Activated T-cell treated with anti-CD3 and anti-CD28 coated beads, Interleukin-2, amount 50 U/mL, for 24 hours (primary cell): Measurements from ENCODE around the gene STXBP5.

ENCODE experiments used
- DNase-seq: peaks from one replicate; pipeline ENCODE4 v3.0.0-alpha.2; 2020
- H3K27ac Mint-ChIP-seq: 2 replicates; pipeline ENCODE4 v1.8.0; 2020; ENCODE audit warnings: mild to moderate bottlenecking, mixed read lengths
- H3K27me3 Mint-ChIP-seq: 2 replicates; pipeline ENCODE4 v1.8.0; 2020; ENCODE audit warnings: mixed read lengths
- H3K36me3 Mint-ChIP-seq: 2 replicates; pipeline ENCODE4 v1.8.0; 2020; ENCODE audit warnings: low read depth, mixed read lengths
- H3K4me1 Mint-ChIP-seq: 2 replicates; pipeline ENCODE4 v1.8.0; 2020; ENCODE audit warnings: low read depth, mixed read lengths
- H3K4me3 Mint-ChIP-seq: 2 replicates; pipeline ENCODE4 v1.8.0; 2020; ENCODE audit warnings: mild to moderate bottlenecking, moderate library complexity, mixed read lengths
- H3K9me3 Mint-ChIP-seq: 2 replicates; pipeline ENCODE4 v1.8.0; 2020; ENCODE audit warnings: mixed read lengths

STXBP5 gene

DNA sequence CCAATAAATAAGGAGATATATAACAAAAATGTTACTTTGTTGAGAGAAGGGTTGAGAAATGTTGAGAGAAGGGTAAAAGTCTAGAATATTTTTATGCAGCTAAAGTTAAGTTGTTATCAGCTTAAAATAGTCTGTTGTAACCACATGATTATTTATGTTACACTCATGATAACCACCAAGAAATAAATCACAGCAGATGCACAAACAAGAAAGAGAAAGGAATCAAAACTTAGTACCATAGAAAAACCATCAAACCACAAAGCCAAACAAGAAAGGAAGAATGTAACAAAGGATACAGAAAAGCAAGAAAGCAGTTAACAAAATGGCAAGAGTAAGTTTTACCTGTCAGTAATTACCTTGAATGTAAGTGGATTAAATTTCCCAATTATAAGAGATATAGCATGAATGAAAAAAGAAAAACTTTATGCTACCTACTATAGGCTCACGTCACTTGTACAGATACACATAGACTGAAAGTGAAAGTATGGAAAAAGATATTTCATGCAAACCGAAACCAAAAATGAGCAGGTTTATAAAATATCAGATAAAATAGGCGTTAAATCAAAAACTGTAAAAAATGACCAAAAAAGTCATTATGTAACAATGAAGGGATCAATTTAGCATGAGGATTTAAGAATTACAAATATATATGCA, 93.6 kb downstream of the STXBP5 start:
- peaks cover 25% of the 10 kb centered on the region for H3K9me3 Mint-ChIP-seq
- H3K36me3 Mint-ChIP-seq: peaks cover 93% of the 10 kb centered on the region
- no peak overlapping the region for H3K4me3 Mint-ChIP-seq
- peaks cover 28% of the 10 kb centered on the region for H3K4me1 Mint-ChIP-seq
- no peaks in the 10 kb centered on the region for H3K27me3 Mint-ChIP-seq
- DNase-seq: no peak
- peak overlapping the region; percentile 91 for H3K27ac Mint-ChIP-seq

DNA sequence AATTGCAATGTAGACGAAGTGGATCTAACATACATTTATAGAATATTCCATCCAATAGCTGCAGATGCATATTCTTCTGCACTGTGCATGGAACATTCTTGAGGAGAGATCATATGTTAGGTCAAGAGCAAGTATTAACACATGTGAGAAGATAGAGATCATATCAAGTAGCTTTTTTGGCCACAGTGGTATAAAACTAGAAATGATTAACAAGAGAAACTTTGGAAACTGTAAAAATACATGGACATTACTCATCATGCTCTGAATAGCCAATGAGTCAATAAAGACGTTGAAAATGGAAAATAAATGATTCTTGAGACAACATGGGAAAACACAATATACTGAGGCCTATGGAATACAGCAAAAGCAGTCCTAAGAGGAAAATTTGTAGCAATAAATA, 94.2 kb downstream of the STXBP5 start:
- no peak for DNase-seq
- Mint-ChIP-seq H3K4me1 (peaks cover 28% of the 10 kb centered on the region), H3K27me3 (no peaks in the 10 kb centered on the region), H3K27ac (peak overlapping the region; percentile 91), H3K36me3 (peaks cover 94% of the 10 kb centered on the region), H3K4me3 (no peak overlapping the region), H3K9me3 (peaks cover 28% of the 10 kb centered on the region)

DNA sequence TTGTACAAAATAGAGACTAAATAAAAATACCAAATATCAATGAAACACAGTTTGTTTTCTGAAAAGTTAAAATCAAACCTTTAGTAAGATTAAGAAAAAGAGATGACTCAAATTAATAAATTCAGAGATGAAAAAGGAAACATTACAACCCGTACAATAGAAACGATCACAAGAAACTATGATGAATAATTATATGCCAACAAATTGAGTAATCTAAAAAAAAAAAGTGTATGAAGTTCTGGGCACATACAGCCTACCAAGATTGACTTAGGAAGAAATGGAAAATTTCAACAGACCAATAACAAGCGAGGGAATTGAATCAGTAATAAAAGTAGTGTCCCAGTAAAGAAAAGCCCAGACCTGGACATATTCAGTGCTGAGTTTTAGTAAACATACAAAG, 94.8 kb downstream of the STXBP5 start:
- no peaks in the 10 kb centered on the region for H3K27me3 Mint-ChIP-seq
- DNase-seq: no peak
- peaks cover 33% of the 10 kb centered on the region for H3K9me3 Mint-ChIP-seq
- peaks cover 94% of the 10 kb centered on the region for H3K36me3 Mint-ChIP-seq
- peak overlapping the region; percentile 91 for H3K27ac Mint-ChIP-seq
- H3K4me3 Mint-ChIP-seq: no peak overlapping the region
- H3K4me1 Mint-ChIP-seq: peaks cover 28% of the 10 kb centered on the region

DNA sequence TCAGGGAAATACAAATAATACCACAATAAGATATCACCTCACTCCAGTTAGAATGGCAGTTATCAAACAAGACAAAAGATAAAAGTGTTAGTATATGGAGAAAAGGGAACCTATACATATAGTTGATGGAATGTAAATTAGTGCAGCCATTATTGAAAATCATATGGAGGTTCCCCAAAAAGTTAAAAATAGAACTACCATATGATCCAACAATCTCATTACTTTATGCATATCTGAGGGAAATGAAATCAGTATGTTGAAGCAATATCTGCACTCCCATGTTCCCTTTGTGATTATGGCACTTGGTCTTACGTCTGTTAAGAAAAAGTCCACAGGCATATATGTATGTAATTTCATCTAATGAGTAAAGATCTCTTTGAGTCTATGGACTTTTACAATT, 96.9 kb downstream of the STXBP5 start:
- H3K27ac Mint-ChIP-seq: no peak overlapping the region
- H3K4me1 Mint-ChIP-seq: peaks cover 28% of the 10 kb centered on the region
- no peaks in the 10 kb centered on the region for H3K27me3 Mint-ChIP-seq
- peaks cover 35% of the 10 kb centered on the region for H3K9me3 Mint-ChIP-seq
- no peak overlapping the region for H3K4me3 Mint-ChIP-seq
- no peak for DNase-seq
- H3K36me3 Mint-ChIP-seq: peaks cover 88% of the 10 kb centered on the region

DNA sequence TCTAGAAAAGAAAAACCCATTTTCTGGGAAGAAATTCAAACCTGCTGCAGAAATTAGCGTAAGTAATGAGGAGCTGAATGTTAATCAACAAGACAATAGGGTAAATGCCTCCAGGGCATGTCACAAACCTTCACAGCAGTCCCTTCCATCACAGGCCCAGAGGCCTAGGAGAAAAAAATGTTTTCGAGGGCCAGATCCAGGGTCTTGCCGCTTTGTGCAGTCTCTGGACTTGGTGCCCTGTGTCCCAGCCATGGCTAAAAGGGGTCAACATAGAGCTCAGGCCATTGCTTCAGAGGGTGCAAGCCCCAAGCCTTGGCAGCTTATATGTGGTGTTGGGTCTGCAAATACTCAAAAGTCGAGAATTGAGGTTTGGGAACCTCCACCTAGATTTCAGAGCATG, 99.8 kb downstream of the STXBP5 start:
- DNase-seq: no peak
- Mint-ChIP-seq H3K4me1 (peaks cover 4% of the 10 kb centered on the region), H3K27me3 (no peaks in the 10 kb centered on the region), H3K4me3 (no peak overlapping the region), H3K9me3 (peaks cover 16% of the 10 kb centered on the region), H3K27ac (no peak overlapping the region), H3K36me3 (peaks cover 72% of the 10 kb centered on the region)

DNA sequence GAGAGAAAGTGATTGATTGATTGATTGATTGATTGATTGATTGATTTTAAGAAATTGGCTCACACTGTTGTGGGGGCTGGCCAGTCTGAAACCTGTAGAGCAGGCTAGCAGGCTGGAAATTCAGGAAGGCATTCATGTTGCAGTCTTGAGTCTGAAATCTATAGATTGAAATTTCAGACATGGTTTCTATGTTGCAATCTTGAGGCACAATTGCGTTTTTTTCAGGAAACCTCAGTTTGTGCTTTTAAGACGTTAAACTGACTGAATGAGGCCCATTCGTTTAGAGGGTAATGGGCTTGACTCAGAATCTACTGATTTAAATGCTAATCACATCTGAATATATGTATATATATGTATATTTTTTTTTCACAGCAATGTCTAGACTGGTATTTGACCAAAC, 106.3 kb downstream of the STXBP5 start:
- Mint-ChIP-seq H3K4me1 (no peaks in the 10 kb centered on the region), H3K4me3 (no peak overlapping the region), H3K27ac (no peak overlapping the region), H3K27me3 (no peaks in the 10 kb centered on the region), H3K36me3 (peaks cover 56% of the 10 kb centered on the region), H3K9me3 (no peaks in the 10 kb centered on the region)
- DNase-seq: no peak

DNA sequence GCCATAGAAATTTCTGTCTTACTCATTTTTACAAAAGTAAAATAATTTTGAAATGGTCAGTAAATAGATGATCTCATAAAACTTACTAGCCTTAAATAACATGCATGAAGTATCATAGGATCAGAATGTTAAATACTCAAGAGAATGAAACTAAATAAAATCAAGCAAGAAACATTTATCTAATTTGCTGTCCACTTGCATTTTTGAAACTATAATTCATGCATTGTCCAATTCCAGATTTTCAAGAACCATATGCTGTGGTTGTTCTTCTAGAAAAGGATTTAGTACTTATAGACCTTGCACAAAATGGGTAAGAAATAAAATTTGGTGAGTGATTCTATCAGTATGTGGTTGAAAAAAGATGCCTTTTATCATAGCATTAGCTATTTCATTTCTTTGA, 107.0 kb downstream of the STXBP5 start:
- no peak overlapping the region for H3K27ac Mint-ChIP-seq
- H3K9me3 Mint-ChIP-seq: no peaks in the 10 kb centered on the region
- H3K36me3 Mint-ChIP-seq: peaks cover 59% of the 10 kb centered on the region
- H3K4me1 Mint-ChIP-seq: no peaks in the 10 kb centered on the region
- DNase-seq: no peak
- H3K4me3 Mint-ChIP-seq: no peak overlapping the region
- H3K27me3 Mint-ChIP-seq: no peaks in the 10 kb centered on the region

DNA sequence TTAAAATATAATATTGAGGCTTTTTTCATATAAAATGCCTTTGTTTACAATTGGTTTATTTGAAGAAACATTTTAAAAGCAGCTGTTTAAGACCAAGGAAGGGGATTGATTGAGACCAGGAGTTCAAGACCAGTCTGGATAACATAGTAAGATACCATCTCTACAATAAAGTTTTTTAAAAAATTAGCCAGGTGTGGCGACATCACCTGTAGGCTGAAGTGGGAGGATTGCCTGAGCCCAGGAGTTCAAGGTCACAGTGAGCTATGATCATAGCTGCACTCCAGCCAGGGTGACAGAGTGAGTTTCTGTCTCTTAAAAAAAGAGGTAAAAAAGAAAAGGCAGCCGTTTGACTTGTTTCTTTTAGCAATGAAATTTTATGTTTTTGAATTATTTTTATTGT, 117.0 kb downstream of the STXBP5 start:
- Mint-ChIP-seq H3K36me3 (peaks cover 69% of the 10 kb centered on the region), H3K4me1 (peaks cover 23% of the 10 kb centered on the region), H3K4me3 (no peak overlapping the region), H3K9me3 (no peaks in the 10 kb centered on the region), H3K27me3 (no peaks in the 10 kb centered on the region), H3K27ac (peak overlapping the region; percentile 40)
- DNase-seq: no peak

DNA sequence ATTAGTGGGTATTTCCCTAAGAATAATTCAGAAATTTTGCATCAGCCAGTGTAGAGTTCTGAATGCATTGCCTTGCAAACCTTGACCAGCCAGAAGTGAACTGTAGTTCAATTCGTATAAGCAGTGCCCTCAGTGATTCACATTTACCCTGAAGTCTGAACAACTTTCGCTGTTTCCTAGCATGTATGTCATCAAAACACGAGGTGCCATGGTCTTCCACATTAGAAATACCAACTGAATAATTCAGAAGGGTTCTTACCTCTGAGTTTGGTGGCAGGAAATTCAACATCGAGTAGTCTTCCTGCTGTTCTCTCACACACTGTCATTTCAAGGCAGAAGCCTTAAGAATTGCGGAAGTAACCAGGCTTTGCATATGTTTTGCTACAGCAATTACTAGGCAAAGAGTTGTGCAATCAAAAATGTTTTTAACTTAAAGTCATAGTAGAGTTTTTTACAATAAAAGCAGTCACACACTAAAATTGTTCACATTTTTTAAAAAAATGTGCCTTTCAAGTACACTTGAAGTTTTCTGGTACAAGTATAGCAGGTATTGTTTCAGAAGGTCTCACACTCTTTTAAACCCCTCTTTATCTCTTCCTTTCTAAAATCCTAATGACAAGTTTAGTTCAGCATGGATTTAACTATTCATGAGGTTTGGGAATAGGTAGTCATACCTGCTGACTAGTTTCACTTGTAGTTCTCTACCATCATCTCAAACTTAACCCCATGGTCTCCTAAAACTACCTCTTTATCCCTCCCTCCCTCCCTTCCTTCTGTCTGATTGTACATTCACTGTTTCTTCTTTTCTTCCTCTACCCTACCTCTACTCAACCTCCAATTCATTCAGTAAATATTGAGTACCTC, 118.3 kb downstream of the STXBP5 start:
- H3K4me1 Mint-ChIP-seq: peaks cover 23% of the 10 kb centered on the region
- H3K27me3 Mint-ChIP-seq: no peaks in the 10 kb centered on the region
- no peak for DNase-seq
- peak overlapping the region; percentile 92 for H3K27ac Mint-ChIP-seq
- H3K36me3 Mint-ChIP-seq: peaks cover 71% of the 10 kb centered on the region
- H3K9me3 Mint-ChIP-seq: no peaks in the 10 kb centered on the region
- peak overlapping the region; percentile 52 for H3K4me3 Mint-ChIP-seq

DNA sequence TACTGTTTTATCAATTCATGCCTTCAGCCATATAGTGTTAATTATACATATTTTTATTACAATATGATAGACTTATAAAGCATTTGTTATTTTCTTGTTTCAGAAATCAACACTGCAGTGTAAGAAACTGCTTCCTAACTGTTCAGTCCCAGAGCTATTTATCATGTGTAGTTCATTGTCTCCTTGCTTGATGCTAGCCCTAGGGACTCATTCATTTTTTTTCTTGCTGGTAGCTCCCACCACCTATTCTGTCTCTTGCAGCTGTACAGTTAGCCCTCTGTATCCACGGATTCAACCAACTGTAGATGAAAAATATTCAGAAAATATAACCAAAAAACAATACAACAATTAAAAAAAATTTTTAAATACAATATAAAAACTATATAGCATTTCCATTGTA, 121.3 kb downstream of the STXBP5 start:
- no peak overlapping the region for H3K27ac Mint-ChIP-seq
- no peaks in the 10 kb centered on the region for H3K27me3 Mint-ChIP-seq

DNA sequence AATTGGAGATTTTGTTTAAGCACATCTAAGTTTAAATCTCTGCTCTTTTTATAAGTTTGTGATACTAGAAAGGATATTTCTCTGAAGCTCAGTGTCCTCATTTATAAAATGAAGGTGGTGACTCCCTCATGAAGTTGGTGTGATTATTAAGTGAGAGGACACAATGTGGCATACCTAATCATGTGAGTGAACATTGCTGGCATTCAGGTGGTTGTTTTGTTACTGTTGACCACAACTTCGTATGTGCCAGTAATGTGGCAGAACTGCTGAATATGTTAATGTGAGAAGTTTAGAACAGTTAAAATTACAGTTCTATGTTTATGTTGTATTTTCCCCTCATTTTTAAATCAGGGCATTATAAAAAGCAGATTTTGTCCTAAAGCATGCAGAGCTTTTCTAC, 127.2 kb downstream of the STXBP5 start:
- Mint-ChIP-seq H3K27ac (no peak overlapping the region), H3K4me3 (no peak overlapping the region), H3K4me1 (no peaks in the 10 kb centered on the region), H3K36me3 (peaks cover 64% of the 10 kb centered on the region), H3K9me3 (no peaks in the 10 kb centered on the region), H3K27me3 (no peaks in the 10 kb centered on the region)
- no peak for DNase-seq

More for the DNA sequence above, 121.3 kb downstream of the STXBP5 start:
- H3K36me3 Mint-ChIP-seq: peaks cover 66% of the 10 kb centered on the region
- peaks cover 20% of the 10 kb centered on the region for H3K4me1 Mint-ChIP-seq
- H3K4me3 Mint-ChIP-seq: no peak overlapping the region
- H3K9me3 Mint-ChIP-seq: no peaks in the 10 kb centered on the region
- no peak for DNase-seq

DNA sequence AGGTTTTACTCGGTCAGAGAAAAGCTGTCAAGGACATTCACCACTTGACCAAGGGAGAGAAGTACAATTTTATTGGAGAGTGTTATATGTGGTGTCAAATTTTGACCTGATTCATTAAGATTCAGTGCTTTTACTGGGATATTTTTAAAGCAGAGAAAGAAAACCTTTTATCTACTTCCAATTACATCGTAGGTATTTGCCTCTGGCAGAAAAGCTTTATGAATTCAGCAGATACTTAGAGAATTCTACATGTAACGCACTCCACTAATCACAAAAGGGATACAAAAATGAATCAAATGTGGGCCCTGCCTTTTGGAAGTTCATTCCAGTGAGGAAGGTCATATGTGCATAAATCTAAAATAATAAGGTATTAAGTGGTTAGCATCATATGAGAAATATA, 133.7 kb downstream of the STXBP5 start:
- Mint-ChIP-seq H3K9me3 (no peaks in the 10 kb centered on the region), H3K4me3 (no peak overlapping the region), H3K27me3 (no peaks in the 10 kb centered on the region), H3K4me1 (no peaks in the 10 kb centered on the region), H3K36me3 (peaks cover 53% of the 10 kb centered on the region), H3K27ac (no peak overlapping the region)
- no peak for DNase-seq

DNA sequence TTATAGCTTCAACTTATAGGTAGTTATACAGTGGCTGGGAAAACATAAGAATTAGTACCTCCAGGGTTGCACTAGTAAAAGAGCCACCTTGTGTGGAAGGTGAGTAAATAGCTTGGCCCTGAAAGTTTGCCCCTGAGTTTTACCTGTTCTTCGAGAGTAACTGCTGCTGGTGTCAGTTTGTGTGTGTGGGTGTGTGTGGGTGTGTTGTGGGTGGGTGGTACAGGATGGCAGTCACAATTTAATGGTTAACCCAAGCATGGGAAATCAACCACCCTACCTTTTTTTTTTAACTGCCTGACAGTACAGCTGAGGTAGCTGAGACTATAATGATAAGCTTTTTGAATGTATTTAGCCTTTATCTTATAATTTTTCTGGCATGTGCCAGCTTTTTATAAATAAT, 137.3 kb downstream of the STXBP5 start:
- H3K4me3 Mint-ChIP-seq: no peak overlapping the region
- DNase-seq: no peak
- H3K4me1 Mint-ChIP-seq: no peaks in the 10 kb centered on the region
- H3K27ac Mint-ChIP-seq: no peak overlapping the region
- no peaks in the 10 kb centered on the region for H3K9me3 Mint-ChIP-seq
- peaks cover 65% of the 10 kb centered on the region for H3K36me3 Mint-ChIP-seq
- H3K27me3 Mint-ChIP-seq: no peaks in the 10 kb centered on the region

DNA sequence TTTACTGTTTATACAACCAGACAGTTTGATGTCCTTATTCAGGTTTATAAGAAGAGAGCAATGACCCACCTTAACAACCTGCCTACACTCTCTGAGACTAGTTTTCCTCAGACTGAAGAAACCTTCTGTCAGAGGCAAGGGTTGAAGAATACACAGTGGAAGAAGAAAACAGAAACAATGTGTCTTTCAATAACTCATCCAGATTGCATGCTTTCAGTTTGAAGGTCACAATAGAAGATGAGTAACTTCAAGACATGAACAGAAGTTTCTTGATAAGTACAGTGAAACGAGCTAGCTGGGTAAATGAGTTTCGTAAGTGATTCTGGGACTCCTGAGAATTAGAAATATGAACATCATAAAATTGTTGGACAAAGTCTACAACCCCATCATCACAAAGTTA, 141.7 kb downstream of the STXBP5 start:
- no peaks in the 10 kb centered on the region for H3K9me3 Mint-ChIP-seq

DNA sequence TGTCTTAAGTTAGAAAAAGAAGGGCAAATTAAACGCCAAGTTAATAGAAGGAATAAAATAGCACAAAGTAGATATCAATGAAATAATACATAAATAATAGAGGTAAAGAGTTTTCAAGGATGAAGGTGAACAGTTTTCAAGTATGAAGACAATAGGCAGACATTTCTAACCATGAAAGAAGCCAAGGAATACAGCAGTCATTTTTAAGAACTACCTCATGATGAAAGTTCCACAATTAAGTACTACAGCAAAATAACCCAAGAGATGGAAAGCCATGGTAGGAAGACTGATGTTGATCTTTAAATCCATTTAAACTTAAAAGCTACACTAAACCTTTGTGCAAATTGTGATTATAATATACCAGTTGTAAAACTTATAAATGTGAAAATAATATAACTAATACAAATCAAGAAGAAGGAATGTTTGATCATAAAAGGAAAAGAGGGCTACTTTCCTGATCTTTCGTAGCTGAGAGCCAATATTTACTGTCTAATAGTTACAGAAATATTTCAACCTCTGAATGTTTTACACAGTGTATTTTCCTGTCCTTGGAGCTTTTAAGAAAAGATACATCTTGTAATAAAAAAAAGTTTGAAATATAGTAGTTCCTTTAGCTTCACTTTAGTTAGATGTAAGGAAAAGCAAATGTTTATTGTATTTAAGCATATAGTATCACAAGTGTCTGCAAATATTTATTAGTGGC, 143.1 kb downstream of the STXBP5 start:
- no peaks in the 10 kb centered on the region for H3K9me3 Mint-ChIP-seq

More for the DNA sequence above, 141.7 kb downstream of the STXBP5 start:
- Mint-ChIP-seq H3K36me3 (peaks cover 51% of the 10 kb centered on the region), H3K4me3 (no peak overlapping the region), H3K27ac (no peak overlapping the region), H3K4me1 (no peaks in the 10 kb centered on the region), H3K27me3 (no peaks in the 10 kb centered on the region)
- DNase-seq: no peak

More for the DNA sequence above, 143.1 kb downstream of the STXBP5 start:
- no peaks in the 10 kb centered on the region for H3K4me1 Mint-ChIP-seq
- H3K27me3 Mint-ChIP-seq: no peaks in the 10 kb centered on the region
- H3K36me3 Mint-ChIP-seq: peaks cover 38% of the 10 kb centered on the region
- DNase-seq: no peak
- no peak overlapping the region for H3K4me3 Mint-ChIP-seq
- H3K27ac Mint-ChIP-seq: no peak overlapping the region
